Astrocyte (in vitro differentiated cells and primary cell): ENCODE measurements around the gene RAB38.

Experiments
- EZH2 ChIP-seq: IDR thresholded peaks from 2 replicates; pipeline ENCODE4 v1.6.1; 2012; ENCODE audit warnings: mild to moderate bottlenecking, low read length, inconsistent platforms; ENCODE audit not compliant: insufficient read depth
- TF ChIP-seq, protein P1 (sequence below): IDR thresholded peaks from 2 replicates; pipeline ENCODE4 v1.5.1; 2011; ENCODE audit warnings: low read depth, mild to moderate bottlenecking, inconsistent platforms, low read length, moderate library complexity; ENCODE audit not compliant: insufficient read depth

DNA sequence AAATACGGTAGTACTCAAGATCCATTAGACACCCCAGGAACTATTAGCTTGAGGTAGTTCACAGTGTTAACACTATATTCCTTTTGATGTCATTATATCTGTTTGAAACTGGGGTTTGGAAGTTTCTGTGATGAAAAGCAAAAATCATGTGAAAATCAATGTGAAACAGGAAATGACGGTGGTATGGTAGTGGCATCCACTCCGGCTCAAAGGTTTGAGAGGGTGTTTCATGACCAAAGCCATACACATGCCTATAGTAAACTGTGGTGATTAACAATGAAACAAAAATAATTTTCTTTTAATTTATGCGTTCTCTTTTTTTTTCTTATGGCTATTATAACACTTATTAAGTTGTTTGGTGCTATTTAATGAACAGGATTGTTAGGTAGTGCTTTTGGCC lies 10.9 kb downstream of the RAB38 start:
- TF ChIP-seq EZH2, result no peak
- TF ChIP-seq, protein P1, sequence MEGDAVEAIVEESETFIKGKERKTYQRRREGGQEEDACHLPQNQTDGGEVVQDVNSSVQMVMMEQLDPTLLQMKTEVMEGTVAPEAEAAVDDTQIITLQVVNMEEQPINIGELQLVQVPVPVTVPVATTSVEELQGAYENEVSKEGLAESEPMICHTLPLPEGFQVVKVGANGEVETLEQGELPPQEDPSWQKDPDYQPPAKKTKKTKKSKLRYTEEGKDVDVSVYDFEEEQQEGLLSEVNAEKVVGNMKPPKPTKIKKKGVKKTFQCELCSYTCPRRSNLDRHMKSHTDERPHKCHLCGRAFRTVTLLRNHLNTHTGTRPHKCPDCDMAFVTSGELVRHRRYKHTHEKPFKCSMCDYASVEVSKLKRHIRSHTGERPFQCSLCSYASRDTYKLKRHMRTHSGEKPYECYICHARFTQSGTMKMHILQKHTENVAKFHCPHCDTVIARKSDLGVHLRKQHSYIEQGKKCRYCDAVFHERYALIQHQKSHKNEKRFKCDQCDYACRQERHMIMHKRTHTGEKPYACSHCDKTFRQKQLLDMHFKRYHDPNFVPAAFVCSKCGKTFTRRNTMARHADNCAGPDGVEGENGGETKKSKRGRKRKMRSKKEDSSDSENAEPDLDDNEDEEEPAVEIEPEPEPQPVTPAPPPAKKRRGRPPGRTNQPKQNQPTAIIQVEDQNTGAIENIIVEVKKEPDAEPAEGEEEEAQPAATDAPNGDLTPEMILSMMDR, result no peak
